ENCODE data around the gene HPDL. TPM values are rescaled to one million over a fixed set of nuclear protein-coding genes. Genes with fewer than 3 reads are reported as not detected.

HPDL gene
- total and polyA plus RNA-seq, 2 of the 8 experiments (the other 6 are each of a cell fraction or from before 2014, with no cell fraction given) = 58.5 to 62.7 TPM

DNA sequence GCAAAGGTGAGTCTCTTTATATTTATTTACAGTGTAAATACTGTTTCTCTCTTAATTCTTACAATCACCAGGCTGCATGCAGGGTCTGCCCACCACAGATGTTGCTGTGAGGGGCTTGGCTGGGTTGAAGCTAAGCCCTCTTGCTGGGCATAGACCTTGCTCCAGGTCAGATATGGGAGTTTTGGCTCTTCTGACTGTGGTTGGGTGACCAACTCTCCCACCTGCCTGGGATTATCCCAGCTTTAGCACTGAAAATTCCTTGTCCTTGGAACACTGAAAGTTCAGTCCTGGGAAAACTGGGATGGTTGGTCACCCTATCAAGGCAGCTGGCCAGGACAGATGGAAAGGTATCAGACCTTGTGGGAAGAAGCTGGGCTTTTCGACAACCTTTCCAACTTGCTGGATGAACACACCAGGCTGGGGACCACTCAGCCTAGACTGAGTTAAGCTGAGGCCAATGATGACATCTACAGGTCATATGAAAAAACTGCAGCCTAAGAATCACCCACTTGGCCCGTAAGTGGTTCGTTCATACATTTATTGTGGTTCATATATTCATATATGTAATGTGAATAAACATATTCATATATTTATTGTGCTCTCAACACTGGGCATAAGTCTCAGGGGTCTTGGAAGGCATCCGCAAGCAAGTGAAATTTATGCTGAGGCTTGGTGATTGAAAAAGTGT, 26.6 kb upstream of the HPDL start:
- Histone ChIP-seq H2AK5ac (ENCODE audit: low read depth, low read length) (no peak overlapping the region), H3K79me2 (ENCODE audit: control insufficient read depth in 1 of 2, insufficient read depth in 2 of 2, low read length in 2 of 2) (no peaks in the 10 kb centered on the region; a peak in 1 of 4 replicates), H3K56ac (replicated peaks; ENCODE audit: insufficient read length, low read depth, low read length) (no peak overlapping the region), H3K4me1 (replicated peaks in 1 of 4; ENCODE audit: control insufficient read depth in 3 of 4, insufficient read depth in 4 of 4, low read length in 3 of 4) (peaks cover 6 to 13% (median 10%) of the 10 kb centered on the region in 4 experiments), H3K23me2 (ENCODE audit: low read depth, low read length) (peaks cover 2% of the 10 kb centered on the region), H4K91ac (replicated peaks; ENCODE audit: insufficient read length, low read length) (no peak overlapping the region), H2BK5ac (ENCODE audit: low read depth, low read length) (no peak overlapping the region), H4K8ac (ENCODE audit: extremely low read depth, insufficient read depth, low read length) (no peak overlapping the region), H3K27ac (ENCODE audit: low read depth, low read length) (no peak overlapping the region), H3K4ac (replicated peaks; ENCODE audit: insufficient read length, low read depth, low read length) (no peak overlapping the region), H4K5ac (ENCODE audit: insufficient read length, low read depth, low read length) (no peak overlapping the region), H2BK15ac (ENCODE audit: low read length) (0 out of 2 replicates have a peak overlapping the region, but pooled peaks have one; percentile 40), H3K18ac (ENCODE audit: extremely low read depth, low read length) (no peak overlapping the region), H2BK20ac (ENCODE audit: low read length) (no peak overlapping the region), H3K27me3 (replicated peaks in 1 of 4; ENCODE audit: control insufficient read depth in 3 of 4, extremely low read depth in 1 of 4, insufficient read depth in 3 of 4, low read length in 3 of 4) (no peaks in the 10 kb centered on the region), H3K9ac (replicated peaks in 1 of 4; ENCODE audit: extremely low read depth in 1 of 4, low read depth in 3 of 4, low read length in 3 of 4) (no peak overlapping the region), H3K36me3 (ENCODE audit: control insufficient read depth in 2 of 4, insufficient read depth in 4 of 4, low read length in 3 of 4) (no peaks in the 10 kb centered on the region), H3K79me1 (ENCODE audit: low read depth, low read length) (no peaks in the 10 kb centered on the region), H2BK120ac (replicated peaks; ENCODE audit: low read depth, low read length) (no peak overlapping the region), H2BK12ac (ENCODE audit: low read depth, low read length) (no peak overlapping the region; the same call in 1 of the 2 replicates), H2AFZ (ENCODE audit: low read length) (no peak overlapping the region), H3K4me3 (ENCODE audit: extremely low read depth in 1 of 4, insufficient read depth in 2 of 4, low read depth in 3 of 4, low read length in 4 of 4) (no peak overlapping the region), H4K20me1 (replicated peaks in 1 of 2; ENCODE audit: control insufficient read depth in 1 of 2, insufficient read depth in 2 of 2, low read length in 2 of 2) (no peaks in the 10 kb centered on the region), H3K9me3 (ENCODE audit: insufficient read depth in 2 of 2, low read depth in 1 of 2, low read length in 1 of 2) (no peaks in the 10 kb centered on the region), H3K23ac (ENCODE audit: insufficient read length) (no peak overlapping the region), H3K4me2 (ENCODE audit: insufficient read depth in 1 of 2, low read depth in 2 of 2, low read length in 2 of 2) (no peak overlapping the region), H3K14ac (ENCODE audit: insufficient read length) (no peak overlapping the region)
- TF ChIP-seq HDAC2 (IDR thresholded peaks at IDR 0.05; ENCODE audit: borderline replicate concordance in 1 of 2, low read depth in 2 of 2, low read length in 2 of 2) (no peak), CTCF (IDR thresholded peaks at IDR 0.05; ENCODE audit: control extremely low read depth in 1 of 3, insufficient read depth in 1 of 3, low read depth in 1 of 3, low read length in 3 of 3) (peak; percentile 12 to 85 (median 76)), GABPA (IDR thresholded peaks at IDR 0.05; ENCODE audit: borderline replicate concordance, insufficient read depth, low read length) (no peak), CBX8 (IDR thresholded peaks at IDR 0.05; ENCODE audit: borderline replicate concordance, low read depth, low read length) (no peak), RAD21 (IDR thresholded peaks at IDR 0.05 in 1 of 2, conservative IDR thresholded peaks at IDR 0.05 in 1 of 2; ENCODE audit: low read depth in 2 of 2, low read length in 2 of 2) (peak; percentile 93 to 95)
- ChIA-PET CTCF (ENCODE audit: partially characterized antibody) (interaction anchor here (0.5 to 19.1 kb wide), 43 partner anchors 8 to 734 kb away, joined by 3 to 424 read pairs (median 3); partner anchors contain the start of genes BEST4, HECTD3, HPDL and MUTYH), POLR2A (ENCODE audit: partially characterized antibody) (interaction anchor here (0.5 to 9.9 kb wide), 6 partner anchors 25 to 283 kb away, joined by 3 to 194 read pairs (median 4); partner anchors contain the start of genes HPDL, MUTYH and ZSWIM5)
- FAIRE-seq (peak; percentile 90), DNase-seq (ENCODE audit: low read depth in 1 of 2, low spot score in 2 of 2) (peak in 1 of 2 experiments; percentile 46)
- 52% methylated on average over 4 of the region's 4 CpGs; no CpG with 5 or more reads in 1 of the 2 experiments for WGBS, 2 experiments (ENCODE audit: extremely low coverage in 1 of 2, insufficient coverage in 1 of 2, insufficient read length in 1 of 2, insufficient replicate concordance in 2 of 2, low coverage in 1 of 2, low lambda C conversion rate in 2 of 2, missing lambda C conversion rate in 1 of 2)

Data from H1 (cell line).